Prostate gland (tissue), 2 donors: ENCODE results near the gene CABP4.

ENCODE experiments used
- POLR2A ChIP-seq: fragments of 450-650 bp; IDR thresholded peaks from one replicate; pipeline ENCODE4 v1.6.1; 2016; ENCODE audit warnings: antibody characterized with exemption, mild to moderate bottlenecking
- POLR2AphosphoS5 ChIP-seq: sonication (generic); formaldehyde crosslinking; IDR thresholded peaks from one replicate; pipeline ENCODE4 v1.6.1; 2017; ENCODE audit warnings: antibody characterized with exemption
- TF ChIP-seq, protein P1 (sequence below), 4 experiments: fragments of 200-600 bp in 2 of 4; fragments of 450-650 bp in 2 of 4; sonication (generic) in 2 of 4; IDR thresholded peaks; 1 replicate in 3 of 4; 2 replicates in 1 of 4; pipeline ENCODE4 v1.5.1; 2016 to 2019; ENCODE audit warnings: antibody characterized with exemption in 4 of 4, mild to moderate bottlenecking in 2 of 4, moderate library complexity in 2 of 4

DNA sequence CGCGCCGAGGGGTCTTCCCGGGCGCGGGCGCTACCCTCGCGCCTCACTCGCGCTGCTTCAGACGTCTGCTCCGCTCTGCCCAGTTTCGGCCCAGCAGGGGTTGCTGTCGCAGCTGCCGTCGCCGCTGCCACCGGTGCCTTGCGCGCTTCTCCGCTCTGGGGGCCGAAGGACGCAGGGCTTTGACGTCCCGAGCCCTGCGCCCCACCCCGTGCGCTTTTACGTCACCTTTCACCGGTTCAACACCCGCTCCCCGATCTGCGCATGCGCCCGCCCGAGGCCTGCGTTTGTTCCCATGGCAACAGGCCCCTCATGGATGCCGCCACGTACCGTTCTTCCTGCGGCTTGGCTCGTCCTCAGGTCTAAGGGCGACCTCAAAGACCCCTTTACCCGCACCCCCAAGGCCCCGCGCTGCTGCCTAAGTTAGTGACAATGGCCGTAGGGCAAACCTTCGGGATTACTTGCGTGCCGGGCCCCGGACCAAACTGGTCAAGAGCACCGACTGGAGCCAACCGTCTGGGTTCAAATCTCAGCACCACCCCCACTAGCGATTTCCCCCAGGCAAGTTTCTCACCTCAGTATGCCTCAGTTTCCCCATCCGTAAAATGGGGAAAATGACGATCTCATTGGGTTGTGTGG lies 53.5 kb downstream of the CABP4 start:
- TF ChIP-seq, protein P1, sequence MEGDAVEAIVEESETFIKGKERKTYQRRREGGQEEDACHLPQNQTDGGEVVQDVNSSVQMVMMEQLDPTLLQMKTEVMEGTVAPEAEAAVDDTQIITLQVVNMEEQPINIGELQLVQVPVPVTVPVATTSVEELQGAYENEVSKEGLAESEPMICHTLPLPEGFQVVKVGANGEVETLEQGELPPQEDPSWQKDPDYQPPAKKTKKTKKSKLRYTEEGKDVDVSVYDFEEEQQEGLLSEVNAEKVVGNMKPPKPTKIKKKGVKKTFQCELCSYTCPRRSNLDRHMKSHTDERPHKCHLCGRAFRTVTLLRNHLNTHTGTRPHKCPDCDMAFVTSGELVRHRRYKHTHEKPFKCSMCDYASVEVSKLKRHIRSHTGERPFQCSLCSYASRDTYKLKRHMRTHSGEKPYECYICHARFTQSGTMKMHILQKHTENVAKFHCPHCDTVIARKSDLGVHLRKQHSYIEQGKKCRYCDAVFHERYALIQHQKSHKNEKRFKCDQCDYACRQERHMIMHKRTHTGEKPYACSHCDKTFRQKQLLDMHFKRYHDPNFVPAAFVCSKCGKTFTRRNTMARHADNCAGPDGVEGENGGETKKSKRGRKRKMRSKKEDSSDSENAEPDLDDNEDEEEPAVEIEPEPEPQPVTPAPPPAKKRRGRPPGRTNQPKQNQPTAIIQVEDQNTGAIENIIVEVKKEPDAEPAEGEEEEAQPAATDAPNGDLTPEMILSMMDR (IDR thresholded peaks at IDR 0.05): peak in 1 of 4 experiments; percentile 24
- TF ChIP-seq POLR2AphosphoS5 (peak; percentile 74), POLR2A (peak; percentile 9)
